VCaP (cell line): ENCODE data around the gene TRAPPC14.

Source experiments
- H3K27ac ChIP-seq: fragments of 450-650 bp; 2 replicates; pipeline ENCODE4 v1.5.1; 2017
- TF ChIP-seq, protein P1 (sequence below): fragments of 450-650 bp; conservative IDR thresholded peaks from 2 replicates; pipeline ENCODE4 v1.5.1; 2017; ENCODE audit warnings: mild to moderate bottlenecking, moderate library complexity

TRAPPC14 gene

DNA sequence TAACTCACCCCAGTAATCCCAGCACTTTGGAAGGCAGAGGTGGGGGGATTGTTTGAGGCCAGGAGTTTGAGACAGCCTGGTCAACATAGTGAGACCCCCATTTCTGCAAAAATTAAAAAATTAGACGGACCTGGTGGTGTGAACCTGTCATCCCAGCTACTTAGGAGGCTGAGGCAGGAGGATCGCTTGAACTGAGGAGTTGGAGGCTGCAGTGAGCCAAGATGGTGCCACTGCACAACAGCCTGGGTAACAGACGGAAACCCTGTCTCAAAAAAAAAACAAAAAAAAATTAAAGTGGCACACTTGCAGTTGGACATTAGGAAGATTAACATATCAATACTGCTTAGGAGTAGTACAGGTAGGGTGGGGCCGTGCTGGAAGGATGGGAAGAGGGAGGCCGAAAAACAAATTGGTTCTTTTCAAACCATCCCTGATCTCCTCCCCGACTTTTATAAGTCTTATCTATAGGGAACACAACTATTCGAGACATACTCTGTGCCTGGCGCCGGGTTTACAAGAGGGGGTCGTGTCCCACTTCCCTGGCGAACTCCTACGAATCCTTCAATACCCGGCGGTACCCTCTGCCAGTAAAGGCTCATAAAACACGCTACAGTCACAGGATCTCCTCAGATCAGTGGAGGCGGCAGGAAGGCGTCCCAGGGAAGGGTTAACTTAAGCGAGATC, 40.0 kb downstream of the TRAPPC14 start:
- H3K27ac ChIP-seq, result peak overlapping the region; percentile 92
- TF ChIP-seq, protein P1, sequence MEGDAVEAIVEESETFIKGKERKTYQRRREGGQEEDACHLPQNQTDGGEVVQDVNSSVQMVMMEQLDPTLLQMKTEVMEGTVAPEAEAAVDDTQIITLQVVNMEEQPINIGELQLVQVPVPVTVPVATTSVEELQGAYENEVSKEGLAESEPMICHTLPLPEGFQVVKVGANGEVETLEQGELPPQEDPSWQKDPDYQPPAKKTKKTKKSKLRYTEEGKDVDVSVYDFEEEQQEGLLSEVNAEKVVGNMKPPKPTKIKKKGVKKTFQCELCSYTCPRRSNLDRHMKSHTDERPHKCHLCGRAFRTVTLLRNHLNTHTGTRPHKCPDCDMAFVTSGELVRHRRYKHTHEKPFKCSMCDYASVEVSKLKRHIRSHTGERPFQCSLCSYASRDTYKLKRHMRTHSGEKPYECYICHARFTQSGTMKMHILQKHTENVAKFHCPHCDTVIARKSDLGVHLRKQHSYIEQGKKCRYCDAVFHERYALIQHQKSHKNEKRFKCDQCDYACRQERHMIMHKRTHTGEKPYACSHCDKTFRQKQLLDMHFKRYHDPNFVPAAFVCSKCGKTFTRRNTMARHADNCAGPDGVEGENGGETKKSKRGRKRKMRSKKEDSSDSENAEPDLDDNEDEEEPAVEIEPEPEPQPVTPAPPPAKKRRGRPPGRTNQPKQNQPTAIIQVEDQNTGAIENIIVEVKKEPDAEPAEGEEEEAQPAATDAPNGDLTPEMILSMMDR, result no peak

DNA sequence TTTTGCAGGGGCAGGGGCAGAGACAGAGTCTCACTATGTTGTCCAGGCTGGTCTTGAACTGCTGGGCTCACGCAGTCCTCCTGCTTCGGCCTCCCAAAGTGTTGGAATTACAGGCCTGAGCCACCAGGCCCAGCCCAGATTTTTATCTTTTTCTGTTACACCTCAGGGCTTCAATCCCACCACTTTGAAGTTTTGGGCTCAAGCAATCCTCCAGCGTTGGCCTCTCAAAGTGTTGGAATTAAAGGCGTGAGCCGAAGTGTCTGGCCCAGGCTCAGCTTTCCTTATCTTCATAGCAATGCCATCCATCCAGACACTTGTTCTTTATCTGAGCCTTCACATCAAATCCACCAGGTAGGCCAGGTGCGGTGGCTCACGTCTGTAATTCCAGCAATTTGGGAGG, 43.5 kb downstream of the TRAPPC14 start:
- TF ChIP-seq, protein P1, result no peak
- no peak overlapping the region for H3K27ac ChIP-seq

DNA sequence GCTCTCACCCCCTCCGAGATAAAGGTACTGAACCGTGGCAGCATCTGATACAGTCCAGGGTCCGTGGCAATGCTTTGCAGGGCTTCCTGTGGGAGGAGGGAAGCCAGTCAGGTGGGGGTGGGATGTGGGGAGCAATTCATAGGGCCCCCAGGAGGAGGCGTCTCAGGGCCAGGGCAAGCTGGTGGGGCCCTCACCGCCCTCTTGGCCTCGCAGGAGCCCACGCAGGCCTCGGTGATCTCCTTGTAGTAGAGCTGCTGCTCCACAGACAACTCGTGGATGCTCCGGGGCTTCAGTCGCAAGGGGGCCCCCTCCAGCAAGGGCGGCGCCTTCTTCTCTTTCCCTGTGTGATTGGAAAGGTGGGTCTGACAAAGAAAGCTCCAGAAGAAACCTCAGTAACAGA, 46.6 kb downstream of the TRAPPC14 start:
- H3K27ac ChIP-seq, result no peak overlapping the region

DNA sequence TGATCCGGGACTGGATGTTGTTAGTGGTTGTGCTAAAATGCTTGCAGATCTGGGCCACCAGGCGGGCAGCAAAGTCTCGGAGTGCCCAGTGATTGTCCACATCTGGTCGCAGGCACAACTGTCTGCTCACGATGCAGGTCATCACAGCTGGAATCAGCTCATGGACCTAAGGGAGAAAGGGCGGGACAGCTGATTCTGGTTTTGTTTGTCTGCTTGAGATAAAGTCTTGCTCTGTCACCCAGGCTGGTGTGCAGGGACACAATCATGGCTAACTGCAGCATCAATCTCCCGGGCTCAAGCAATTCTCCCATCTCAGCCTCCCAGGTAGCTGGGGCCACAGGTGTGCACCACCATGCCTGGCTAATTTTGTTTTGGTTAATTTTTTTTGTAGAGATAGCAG, 47.4 kb downstream of the TRAPPC14 start:
- TF ChIP-seq, protein P1, result no peak

More for the DNA sequence above, 46.6 kb downstream of the TRAPPC14 start:
- TF ChIP-seq, protein P1, result no peak

DNA sequence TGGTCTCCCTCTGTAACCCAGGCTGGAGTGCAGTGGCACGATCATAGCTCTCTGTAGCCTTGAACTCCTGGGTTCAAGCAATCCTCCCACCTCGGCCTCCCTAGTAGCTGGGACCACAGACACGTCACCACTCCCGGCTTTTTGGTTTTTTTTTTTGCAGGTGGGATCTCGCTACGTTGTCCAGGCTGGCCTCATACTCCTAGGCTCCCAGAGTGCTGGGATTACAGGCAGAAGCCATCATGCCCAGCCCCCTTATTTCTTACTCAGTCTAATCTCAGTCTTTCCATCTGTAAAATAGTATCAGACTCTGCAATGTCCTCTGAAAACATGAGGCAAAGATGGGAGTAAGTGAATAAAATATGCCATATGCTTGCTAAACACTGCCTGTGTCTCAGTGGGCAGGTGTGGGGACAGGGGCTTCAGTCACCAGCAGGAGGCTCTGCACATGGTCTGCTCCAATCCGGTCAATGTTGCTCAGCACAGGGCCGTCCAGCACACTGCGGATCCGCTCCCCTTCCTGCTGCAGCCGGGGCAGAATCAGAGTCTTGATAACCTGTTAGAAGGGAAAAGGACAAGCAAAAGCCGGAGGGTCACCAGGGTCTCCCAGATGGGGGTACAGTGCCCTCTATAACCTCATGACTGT, 48.9 kb downstream of the TRAPPC14 start:
- TF ChIP-seq, protein P1, result peak; percentile 22; the same call in 1 of the 2 replicates
- no peak overlapping the region for H3K27ac ChIP-seq

More for the DNA sequence above, 47.4 kb downstream of the TRAPPC14 start:
- H3K27ac ChIP-seq, result no peak overlapping the region

DNA sequence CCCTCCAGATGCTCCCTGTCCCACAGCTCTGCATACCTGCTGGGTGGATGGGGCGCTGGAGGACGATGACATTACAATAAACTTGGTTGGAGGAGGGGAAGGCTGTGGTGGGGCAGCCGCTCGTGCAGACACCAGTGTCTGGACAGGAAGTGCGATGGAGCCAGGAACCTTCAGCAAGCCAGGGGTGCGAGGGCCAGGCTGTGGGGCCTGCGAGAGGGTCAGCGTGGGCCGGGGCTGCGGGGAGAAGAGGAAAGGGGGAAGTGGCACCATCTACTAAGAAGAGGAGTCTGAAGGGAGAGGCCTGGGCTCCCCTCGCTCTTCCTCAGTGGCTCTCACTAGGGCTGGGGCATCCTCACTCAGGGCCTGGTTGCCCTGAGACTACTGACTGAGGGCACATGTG, 50.6 kb downstream of the TRAPPC14 start:
- TF ChIP-seq, protein P1, result no peak
- peak overlapping the region; percentile 34 for H3K27ac ChIP-seq

DNA sequence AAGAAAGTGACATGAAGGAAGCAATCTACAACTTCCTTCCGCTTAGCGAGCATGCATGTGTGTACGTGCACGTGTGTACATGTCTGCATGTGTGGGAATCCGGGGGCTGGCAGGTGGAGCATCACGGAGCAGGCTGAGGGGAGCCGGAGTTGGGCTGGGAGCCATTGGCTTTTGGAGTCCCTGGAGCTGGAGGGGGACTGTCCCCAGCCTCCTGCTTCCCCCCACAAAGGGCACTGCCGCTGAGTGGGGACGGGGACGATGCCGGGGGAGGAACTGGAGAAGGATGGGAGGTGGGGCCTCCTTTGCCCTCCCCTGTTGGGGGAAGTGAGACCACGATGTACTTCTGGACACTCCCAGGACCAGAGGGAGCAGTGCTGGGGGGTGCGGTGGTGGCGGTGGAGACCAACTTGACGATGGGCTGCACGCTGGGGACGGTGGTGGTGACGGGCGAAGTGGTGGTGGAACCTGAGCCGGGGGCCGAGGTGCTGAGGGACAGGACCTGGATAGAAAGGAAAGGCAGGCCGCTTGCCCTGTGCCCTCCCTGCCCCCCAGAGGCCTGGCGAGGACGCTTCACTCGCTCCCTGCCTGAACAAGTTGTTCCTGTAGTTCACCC, 51.3 kb downstream of the TRAPPC14 start:
- TF ChIP-seq, protein P1, result no peak
- H3K27ac ChIP-seq, result no peak overlapping the region; the same call in 1 of the 2 replicates
